ENCODE results near the gene AK2. TPM values are rescaled to one million over a fixed set of nuclear protein-coding genes. Genes with fewer than 3 reads are reported as not detected.
A peak's percentile ranks its signal among the peaks of the same experiment; 100 is the strongest.

The AK2 gene
- total and polyA plus RNA-seq, 10 of the 15 experiments (the other 5 are each of a cell fraction or from before 2014, with no cell fraction given), result 52.3 to 500 (median 278) TPM

GRCh38 chr1:33036526-33037503 lies at the start of gene AK2 (continued):
- TF ChIP-seq SKIL (IDR thresholded peaks at IDR 0.05; ENCODE audit: low read depth, poor library complexity, severe bottlenecking), result peak; percentile 62
- TF ChIP-seq SUZ12 (IDR thresholded peaks at IDR 0.05; ENCODE audit: unreplicated experiment), result no peak
- TF ChIP-seq ATF3 (IDR thresholded peaks at IDR 0.05; ENCODE audit: borderline replicate concordance, extremely low read depth, low read depth, low read length), result no peak
- no peak for TF ChIP-seq MYB (IDR thresholded peaks at IDR 0.05; ENCODE audit: borderline replicate concordance, low read depth, low read length)
- peak; percentile 25 to 90; a peak in 2 of 3 replicates for TF ChIP-seq EGR1 (IDR thresholded peaks at IDR 0.05; ENCODE audit: borderline replicate concordance in 1 of 2, low read depth in 2 of 2, low read length in 2 of 2)
- TF ChIP-seq NFYA (IDR thresholded peaks at IDR 0.05; ENCODE audit: borderline replicate concordance, low read depth, low read length), result peak; percentile 66
- no peak for TF ChIP-seq ZNF622 (IDR thresholded peaks at IDR 0.05)
- TF ChIP-seq SP1 (IDR thresholded peaks at IDR 0.05; ENCODE audit: low read depth, low read length), result peak; percentile 99
- peak; percentile 96 for TF ChIP-seq CEBPZ (IDR thresholded peaks at IDR 0.05; ENCODE audit: low read depth, low read length)
- peak; percentile 43; the same call in 1 of the 3 replicates for TF ChIP-seq POU2F2 (IDR thresholded peaks at IDR 0.05; ENCODE audit: borderline replicate concordance, low read depth, low read length)
- TF ChIP-seq EED (IDR thresholded peaks at IDR 0.05; ENCODE audit: low read depth), result no peak; the same call in 1 of the 2 replicates
- no peak for TF ChIP-seq PAX8 (IDR thresholded peaks at IDR 0.05)
- no peak for TF ChIP-seq USF2 (IDR thresholded peaks at IDR 0.05; ENCODE audit: borderline replicate concordance, low read depth, low read length)
- peak; percentile 69 for TF ChIP-seq IKZF1 (conservative IDR thresholded peaks at IDR 0.05)
- no peak for TF ChIP-seq BMI1 (IDR thresholded peaks at IDR 0.05; ENCODE audit: borderline replicate concordance)
- TF ChIP-seq RELB (IDR thresholded peaks at IDR 0.05; ENCODE audit: low read depth), result peak; percentile 31; the same call in 1 of the 2 replicates
- TF ChIP-seq RCOR1 (conservative IDR thresholded peaks at IDR 0.05; ENCODE audit: low read depth, low read length), result no peak
